HEK293T (cell line): ENCODE measurements around the gene TSEN2.

Experiments used
- BHLHE40 ChIP-seq: fragments of 450-650 bp; IDR thresholded peaks from 2 replicates; pipeline ENCODE4 v1.6.1; 2016; ENCODE audit warnings: mild to moderate bottlenecking, moderate library complexity, borderline replicate concordance
- CTBP1 ChIP-seq: fragments of 450-650 bp; IDR thresholded peaks from 2 replicates; pipeline ENCODE4 v1.6.1; 2016; ENCODE audit warnings: borderline replicate concordance
- ELF4 ChIP-seq: fragments of 450-650 bp; IDR thresholded peaks from 2 replicates; pipeline ENCODE4 v1.6.1; 2017; ENCODE audit warnings: antibody characterized with exemption
- FOXA1 ChIP-seq: fragments of 450-650 bp; IDR thresholded peaks from 2 replicates; pipeline ENCODE4 v1.6.1; 2016; ENCODE audit warnings: mild to moderate bottlenecking
- FOXM1 ChIP-seq: fragments of 450-650 bp; IDR thresholded peaks from 2 replicates; pipeline ENCODE4 v1.6.1; 2017; ENCODE audit warnings: mild to moderate bottlenecking, borderline replicate concordance
- HDGF ChIP-seq: fragments of 450-650 bp; IDR thresholded peaks from 2 replicates; pipeline ENCODE4 v1.6.1; 2017; ENCODE audit warnings: antibody characterized with exemption, borderline replicate concordance
- L3MBTL2 ChIP-seq: fragments of 450-650 bp; conservative IDR thresholded peaks from 2 replicates; pipeline ENCODE4 v1.6.1; 2016; ENCODE audit warnings: mild to moderate bottlenecking
- LEF1 ChIP-seq: fragments of 450-650 bp; IDR thresholded peaks from 2 replicates; pipeline ENCODE4 v1.6.1; 2017; ENCODE audit warnings: mild to moderate bottlenecking, borderline replicate concordance
- NFRKB ChIP-seq: fragments of 450-650 bp; IDR thresholded peaks from 2 replicates; pipeline ENCODE4 v1.6.1; 2016; ENCODE audit warnings: mild to moderate bottlenecking, moderate library complexity
- PKNOX1 ChIP-seq: fragments of 450-650 bp; IDR thresholded peaks from 2 replicates; pipeline ENCODE4 v1.6.1; 2016
- SP1 ChIP-seq: fragments of 450-650 bp; IDR thresholded peaks from 2 replicates; pipeline ENCODE4 v1.6.1; 2017
- SUZ12 ChIP-seq: fragments of 450-650 bp; IDR thresholded peaks from 2 replicates; pipeline ENCODE4 v1.6.1; 2016; ENCODE audit warnings: mild to moderate bottlenecking
- TARDBP ChIP-seq: fragments of 450-650 bp; IDR thresholded peaks from 2 replicates; pipeline ENCODE4 v1.6.1; 2016
- ZNF384 ChIP-seq: fragments of 450-650 bp; IDR thresholded peaks from 2 replicates; pipeline ENCODE4 v1.6.1; 2016

GRCh38 chr3:12472000-12472610, 12.2 kb upstream of the TSEN2 start:
- TF ChIP-seq TARDBP: no peak
- TF ChIP-seq NFRKB: no peak
- TF ChIP-seq FOXM1: no peak
- TF ChIP-seq L3MBTL2: no peak
- no peak for TF ChIP-seq CTBP1
- TF ChIP-seq BHLHE40: no peak
- TF ChIP-seq FOXA1: no peak
- no peak for TF ChIP-seq ZNF384
- no peak for TF ChIP-seq LEF1
- TF ChIP-seq HDGF: no peak
- TF ChIP-seq ELF4: no peak
- no peak for TF ChIP-seq SUZ12
- TF ChIP-seq SP1: no peak
- no peak for TF ChIP-seq PKNOX1
